Measurements from ENCODE around the gene RAD52. TPM values are rescaled to one million over a fixed set of nuclear protein-coding genes. Genes with fewer than 3 reads are reported as not detected.

Gene RAD52
- 10 to 100 TPM; 22.3 to 26.0 (median 24.5) TPM for polyA plus RNA-seq (ENCODE audit: insufficient read length in 3 of 3)

- DNase-seq (ENCODE audit: low read depth in 3 of 3, low spot score in 2 of 3), result peak; percentile 96 to 98 (median 96)
Observed at GRCh38 chr12:949453-950191, at the start of gene RAD52. Gene RAD52 (minus strand): TSS chr12:949694. CDS start chr12:933058, 16,636 bp downstream.

- DNase-seq (ENCODE audit: low read depth in 3 of 3, low spot score in 2 of 3), result no peak
Observed at GRCh38 chr12:998020-998874, 48.8 kb upstream of the RAD52 start.

- no peak for DNase-seq (ENCODE audit: low read depth in 3 of 3, low spot score in 2 of 3)
Observed at GRCh38 chr12:997505-997904, 48.0 kb upstream of the RAD52 start.

- no peak for DNase-seq (ENCODE audit: low read depth in 3 of 3, low spot score in 2 of 3)
Observed at GRCh38 chr12:996881-997280, 47.4 kb upstream of the RAD52 start.

- no peak for DNase-seq (ENCODE audit: low read depth in 3 of 3, low spot score in 2 of 3)
Observed at GRCh38 chr12:992647-993046, 43.2 kb upstream of the RAD52 start.

GRCh38 chr12:991350-992333 is 42.1 kb upstream of the RAD52 start:
- DNase-seq (ENCODE audit: low read depth in 3 of 3, low spot score in 2 of 3), result peak in 2 of 3 donors; percentile 41 to 49

- peak; percentile 78 to 84 (median 80) for DNase-seq (ENCODE audit: low read depth in 3 of 3, low spot score in 2 of 3)
Observed at GRCh38 chr12:990661-991349, 41.3 kb upstream of the RAD52 start, which contains the start of gene ERC1. Gene ERC1 (plus strand): TSS chr12:991223. CDS start chr12:1027904, 36,681 bp downstream.

- DNase-seq (ENCODE audit: low read depth in 3 of 3, low spot score in 2 of 3), result peak in 2 of 3 donors; percentile 19 to 48
Observed at GRCh38 chr12:989751-990660, 40.5 kb upstream of the RAD52 start.

- no peak for DNase-seq (ENCODE audit: low read depth in 3 of 3, low spot score in 2 of 3)
Observed at GRCh38 chr12:989051-989450, 39.6 kb upstream of the RAD52 start.

- no peak for DNase-seq (ENCODE audit: low read depth in 3 of 3, low spot score in 2 of 3)
Observed at GRCh38 chr12:988646-989045, 39.2 kb upstream of the RAD52 start.

GRCh38 chr12:981961-982360 is 32.5 kb upstream of the RAD52 start:
- DNase-seq (ENCODE audit: low read depth in 3 of 3, low spot score in 2 of 3), result no peak

GRCh38 chr12:981176-981828 is 31.8 kb upstream of the RAD52 start:
- no peak for DNase-seq (ENCODE audit: low read depth in 3 of 3, low spot score in 2 of 3)

- no peak for DNase-seq (ENCODE audit: low read depth in 3 of 3, low spot score in 2 of 3)
Observed at GRCh38 chr12:979349-979748, 29.9 kb upstream of the RAD52 start.

- no peak for DNase-seq (ENCODE audit: low read depth in 3 of 3, low spot score in 2 of 3)
Observed at GRCh38 chr12:977156-977555, 27.7 kb upstream of the RAD52 start.

GRCh38 chr12:976644-977043 is 27.1 kb upstream of the RAD52 start:
- DNase-seq (ENCODE audit: low read depth in 3 of 3, low spot score in 2 of 3), result no peak

- no peak for DNase-seq (ENCODE audit: low read depth in 3 of 3, low spot score in 2 of 3)
Observed at GRCh38 chr12:974271-974862, 24.9 kb upstream of the RAD52 start.

- DNase-seq (ENCODE audit: low read depth in 3 of 3, low spot score in 2 of 3), result no peak
Observed at GRCh38 chr12:971991-972390, 22.5 kb upstream of the RAD52 start.

GRCh38 chr12:969821-970220 is 20.3 kb upstream of the RAD52 start:
- DNase-seq (ENCODE audit: low read depth in 3 of 3, low spot score in 2 of 3), result no peak

All from right renal cortex interstitium (tissue), 3 donors.